GM18499 (cell line): ENCODE measurements around the gene CSTPP1.

Source experiments
- ATAC-seq: cut with Tn5 transposase; IDR thresholded peaks from one replicate; pipeline ENCODE4 v1.9.1; 2021; ENCODE audit warnings: moderate number of reproducible peaks; ENCODE audit not compliant: insufficient read depth, unreplicated experiment

CSTPP1 gene

GRCh38 chr11:47028195-47029093 lies 91.9 kb downstream of the CSTPP1 start:
- no peak for ATAC-seq

DNA sequence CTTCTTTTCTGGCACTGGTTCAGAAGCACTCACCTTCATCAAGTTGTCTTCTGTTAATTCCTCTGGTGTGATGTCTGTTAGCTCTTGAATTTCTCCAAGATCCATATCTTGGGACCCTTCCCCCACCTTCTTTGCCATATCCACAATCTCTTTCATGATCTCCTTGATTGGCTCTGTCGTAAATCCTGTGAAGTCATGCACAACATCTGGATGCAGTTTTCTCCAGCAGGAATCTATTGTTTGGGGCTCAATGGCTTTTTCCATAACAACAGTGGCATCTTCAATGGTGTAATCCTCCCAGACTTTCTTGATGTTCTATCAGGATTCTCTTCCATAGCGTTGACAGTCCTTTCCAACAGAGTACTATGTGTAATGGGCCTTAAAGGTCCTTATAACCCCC lies 96.9 kb downstream of the CSTPP1 start:
- ATAC-seq: no peak

DNA sequence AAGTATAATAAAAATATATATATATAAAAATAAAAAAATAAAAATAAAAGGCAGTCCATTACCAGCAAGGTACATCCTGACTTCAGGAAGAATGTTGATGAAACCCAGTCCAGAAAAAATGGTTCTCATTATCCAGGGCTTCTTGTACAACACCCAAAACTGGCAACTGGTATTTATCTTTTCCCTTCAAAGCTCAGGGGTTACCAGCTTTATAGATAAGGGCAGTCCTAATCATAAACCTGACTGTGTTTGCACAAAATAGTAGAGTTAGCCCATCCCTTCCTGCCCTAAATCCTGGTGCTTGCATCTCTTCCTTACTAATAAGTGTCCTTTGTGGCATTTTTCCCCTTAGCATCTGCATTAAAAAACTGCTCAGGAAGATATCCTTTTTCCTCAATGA lies 97.5 kb downstream of the CSTPP1 start:
- no peak for ATAC-seq

DNA sequence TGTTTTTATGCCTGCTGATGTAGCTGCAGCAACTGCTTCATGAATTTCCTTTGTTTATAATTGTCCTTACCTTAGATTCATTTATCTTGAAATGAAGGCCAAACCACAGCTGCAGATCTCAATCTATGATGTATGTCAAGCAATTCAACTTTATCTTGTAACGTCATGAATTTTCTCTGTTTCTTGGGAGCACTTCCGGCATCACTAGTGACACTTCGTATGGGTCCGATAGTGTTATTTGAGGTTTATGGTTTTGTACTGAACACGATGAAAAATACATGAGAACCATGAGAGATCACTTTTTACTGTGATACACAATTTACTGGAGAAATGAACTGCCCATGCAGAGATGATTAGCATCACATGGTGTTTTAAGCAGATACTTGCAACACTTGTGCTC lies 98.5 kb downstream of the CSTPP1 start:
- ATAC-seq: no peak

GRCh38 chr11:47044119-47044518 lies 107.6 kb downstream of the CSTPP1 start:
- ATAC-seq: no peak

- ATAC-seq: no peak
Observed at GRCh38 chr11:47047972-47048371, 111.4 kb downstream of the CSTPP1 start.

DNA sequence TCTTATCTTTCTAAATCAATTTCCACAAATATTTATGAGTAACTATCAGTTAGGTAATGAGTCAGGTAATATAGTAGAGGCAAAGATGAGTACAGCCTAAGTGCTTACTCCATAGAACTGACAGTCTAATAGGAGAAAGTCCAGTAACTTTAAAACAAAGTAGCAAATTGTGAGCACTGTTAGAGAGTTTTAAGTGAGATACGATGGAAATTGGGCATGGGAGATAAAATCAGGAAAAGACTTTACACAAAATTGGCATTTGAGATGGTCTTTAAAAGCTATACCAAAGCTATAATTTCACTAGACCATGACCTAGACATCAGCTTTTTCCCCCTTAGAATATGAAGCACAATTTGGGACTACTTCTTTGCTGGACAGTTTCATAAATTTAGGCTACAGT lies 113.7 kb downstream of the CSTPP1 start:
- no peak for ATAC-seq

- no peak for ATAC-seq
Observed at GRCh38 chr11:47051217-47051616, 114.7 kb downstream of the CSTPP1 start.

DNA sequence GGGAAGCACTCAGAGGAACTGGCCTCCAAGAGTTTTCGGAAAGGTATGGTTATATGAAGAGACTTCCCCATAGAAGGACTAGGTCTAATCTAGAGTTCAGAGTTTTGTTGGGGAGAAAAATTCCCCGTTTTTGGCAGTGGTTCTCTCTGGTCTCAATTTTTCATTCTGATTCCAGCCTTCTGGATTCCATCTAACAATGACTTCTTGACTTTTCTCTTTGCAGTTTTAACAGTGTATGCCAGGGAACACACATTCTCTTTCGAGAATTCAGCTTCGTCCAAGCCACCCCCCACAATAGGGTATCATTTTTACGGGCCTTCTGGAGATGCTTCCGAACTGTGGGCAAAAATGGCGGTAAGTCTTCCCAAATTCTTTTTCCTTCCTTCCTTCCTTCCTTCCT lies 115.6 kb downstream of the CSTPP1 start:
- no peak for ATAC-seq

DNA sequence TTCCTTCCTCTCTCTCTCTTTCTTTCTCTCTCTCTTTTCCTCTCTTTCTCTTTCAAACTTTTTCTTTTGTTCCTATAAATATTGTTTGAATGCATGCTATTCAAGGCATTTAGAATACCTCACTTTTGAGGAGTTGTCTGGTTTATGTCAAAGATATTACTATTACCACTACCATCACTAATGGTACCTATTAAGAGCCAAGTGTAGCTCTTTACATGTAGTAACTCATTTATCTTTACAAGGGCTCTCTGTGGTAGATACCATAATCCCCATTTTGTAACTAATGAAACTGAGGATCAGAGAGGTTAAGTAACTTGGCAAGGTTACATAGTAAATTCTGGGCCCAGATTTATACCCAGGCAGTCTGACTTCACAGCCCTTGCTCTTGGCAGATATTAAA lies 116.0 kb downstream of the CSTPP1 start:
- no peak for ATAC-seq

DNA sequence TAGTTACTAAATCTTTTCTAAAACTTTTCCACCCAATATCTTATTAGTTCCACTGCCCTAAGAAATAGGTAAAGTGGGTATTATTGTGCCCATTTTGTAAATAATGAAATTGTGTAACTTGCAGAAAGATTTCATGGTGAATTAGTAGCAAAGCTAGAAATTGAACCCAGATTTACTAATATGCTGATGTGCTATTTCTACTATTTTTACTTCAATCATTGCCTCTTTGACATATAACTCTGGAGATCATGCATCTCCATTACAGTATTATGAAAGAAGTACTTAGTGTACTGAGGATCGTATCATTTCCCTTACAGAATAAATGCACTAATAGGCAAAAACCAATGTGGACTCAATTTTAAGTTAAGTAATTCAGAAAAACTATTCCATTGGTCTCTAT lies 119.0 kb downstream of the CSTPP1 start:
- ATAC-seq: no peak

DNA sequence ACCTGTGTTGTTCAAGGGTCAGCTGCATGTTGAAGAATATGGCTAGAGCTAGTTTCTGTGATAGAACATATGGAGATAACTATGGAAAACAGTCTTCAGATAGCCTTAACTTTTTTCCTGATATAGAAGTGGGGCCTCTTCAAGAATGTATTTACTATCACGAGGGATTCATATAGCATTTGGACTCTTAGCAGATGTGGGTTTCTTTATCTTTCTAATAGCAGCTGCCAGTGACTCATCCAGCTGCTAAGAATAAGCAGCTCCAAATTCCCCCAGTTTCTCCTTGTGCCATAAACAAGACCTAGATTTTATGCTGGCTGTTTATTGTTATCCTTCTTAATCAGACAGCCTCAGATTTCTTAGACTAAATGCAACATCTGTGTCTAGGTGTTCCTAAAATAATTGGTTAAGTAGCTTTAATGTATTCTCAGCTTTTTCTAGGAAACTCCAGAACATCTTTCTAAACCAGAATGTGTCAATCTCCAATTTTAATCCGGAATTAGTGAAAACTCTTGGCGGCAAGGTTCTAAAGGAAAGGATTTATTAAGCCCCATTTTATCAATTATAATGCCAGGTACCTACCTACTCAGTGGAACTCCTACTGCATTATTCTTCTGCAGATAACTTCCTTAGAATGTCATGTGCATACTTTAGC lies 119.8 kb downstream of the CSTPP1 start:
- ATAC-seq: no peak

GRCh38 chr11:47057365-47057764 lies 120.8 kb downstream of the CSTPP1 start:
- ATAC-seq: no peak

DNA sequence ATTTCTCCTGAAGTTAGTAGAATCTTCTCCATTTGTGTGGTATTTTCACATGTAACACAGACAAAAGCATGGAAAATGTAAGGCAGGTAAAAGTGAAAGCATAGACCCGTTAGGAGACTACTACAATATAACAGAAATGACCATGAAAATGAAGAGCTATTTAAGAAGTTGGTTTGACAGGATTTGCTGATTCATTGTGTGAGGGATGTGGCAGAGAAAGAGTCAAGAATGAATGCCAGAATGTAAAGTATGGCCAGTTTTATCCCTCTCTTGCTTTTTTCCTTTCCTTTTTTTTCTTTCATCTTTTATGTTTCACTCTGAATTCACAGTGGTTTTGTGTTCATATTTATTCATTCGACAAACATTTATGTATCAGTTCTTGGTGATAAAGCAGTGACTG lies 124.2 kb downstream of the CSTPP1 start:
- ATAC-seq: no peak

DNA sequence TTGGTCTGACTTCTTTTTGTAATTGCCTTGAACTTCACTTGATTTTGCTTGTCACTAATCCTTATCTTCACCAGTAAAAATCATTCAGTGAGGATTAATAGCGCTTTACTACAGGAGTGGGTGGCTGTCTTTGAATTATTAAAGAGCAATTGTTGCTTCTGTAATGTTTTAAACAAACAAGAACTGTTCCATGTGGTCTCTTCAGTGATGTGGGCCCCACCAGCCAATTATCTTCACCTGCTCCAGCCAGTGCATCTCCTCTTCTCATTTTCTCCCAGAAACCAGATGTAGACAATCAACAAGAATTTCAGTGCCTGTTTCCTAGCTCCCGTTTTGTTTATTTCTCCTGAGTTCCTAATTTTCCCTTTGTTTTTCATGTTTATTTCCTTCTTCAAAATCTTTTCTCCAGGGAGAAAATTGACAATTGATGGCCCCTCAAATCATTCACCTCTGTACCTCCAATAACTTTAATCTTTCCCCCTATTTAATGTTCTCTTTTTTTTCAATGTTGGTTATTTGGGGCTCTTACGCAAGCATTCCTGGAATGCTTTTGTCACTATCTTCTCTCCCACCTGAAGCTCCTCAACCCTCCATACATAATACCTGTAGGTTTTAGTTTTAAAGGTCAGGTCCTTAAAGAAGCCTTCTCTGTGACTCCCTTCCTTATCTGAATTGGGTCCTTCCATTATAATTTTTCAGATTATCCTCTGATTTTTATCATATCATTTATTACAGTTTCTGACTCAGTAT lies 125.0 kb downstream of the CSTPP1 start:
- no peak for ATAC-seq

- ATAC-seq: no peak
Observed at GRCh38 chr11:47062736-47063135, 126.2 kb downstream of the CSTPP1 start.

- ATAC-seq: no peak
Observed at GRCh38 chr11:47067401-47067800, 130.8 kb downstream of the CSTPP1 start.

DNA sequence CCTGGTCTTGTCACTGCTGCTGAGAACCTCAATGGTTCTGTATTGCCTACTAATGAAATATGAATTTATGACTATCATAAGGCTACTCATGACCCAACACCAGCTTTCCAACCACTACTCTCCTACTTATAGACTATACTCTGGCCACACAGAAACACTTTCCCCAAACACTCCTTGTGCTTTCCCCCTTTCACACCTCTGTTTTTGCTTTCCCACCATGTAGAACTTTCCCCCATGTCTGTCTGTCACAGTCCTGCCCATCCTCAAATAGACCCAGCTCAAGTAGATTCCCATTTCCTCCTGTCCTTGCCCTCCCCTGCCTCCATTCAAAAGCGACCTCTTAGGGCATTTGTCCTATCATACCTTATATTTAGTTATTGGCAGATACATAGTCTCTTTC lies 134.2 kb downstream of the CSTPP1 start:
- no peak for ATAC-seq

- ATAC-seq: no peak
Observed at GRCh38 chr11:47071341-47071740, 134.8 kb downstream of the CSTPP1 start.

DNA sequence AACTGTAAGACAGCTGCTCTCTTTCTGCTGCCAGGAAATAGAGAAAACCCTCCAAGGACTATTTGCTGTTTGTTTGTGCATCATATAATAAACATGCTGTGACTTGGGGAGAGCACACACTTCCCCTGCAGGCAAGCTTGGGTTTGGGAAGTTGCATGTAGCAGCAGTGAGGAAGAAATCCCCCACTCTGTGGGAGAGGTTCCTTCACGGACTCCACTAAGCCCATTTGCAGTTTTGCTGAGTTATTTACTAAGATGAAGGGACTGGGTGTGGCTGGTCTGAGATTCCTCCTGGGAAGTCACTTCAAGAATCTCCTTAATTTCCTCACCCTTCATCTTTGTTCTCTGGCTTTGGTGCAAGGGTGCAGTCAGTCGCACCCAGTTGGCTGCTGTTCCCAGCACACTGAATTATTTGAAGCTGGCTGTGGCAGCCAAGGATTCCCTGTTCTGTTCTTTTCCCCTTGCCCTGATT lies 135.3 kb downstream of the CSTPP1 start:
- no peak for ATAC-seq
